Activated CD4-positive, alpha-beta T cell treated with anti-CD3 and anti-CD28 coated beads for 36 hours (primary cell): ENCODE measurements around the gene AMMECR1. TPM values are rescaled to one million over a fixed set of nuclear protein-coding genes. Genes with fewer than 3 reads are reported as not detected.
"Not testable (repeated sequence)": the region's sequence is repeated elsewhere in the genome, so short reads cannot be mapped to it uniquely, and the experiment has no call there.

Experiments used
- ATAC-seq: fragments of 200-7000 bp; cut with Tn5 transposase; one replicate; pipeline ENCODE4 v1.10.0; 2021; ENCODE audit warnings: mild to moderate bottlenecking, moderate library complexity
- CTCF ChIA-PET: fragments of 350-600 bp; sonication (Branson Sonifier 250); formaldehyde crosslinking; loops from one replicate; lab custom pipeline; 2021; ENCODE audit warnings: antibody characterized with exemption; lab: Charles Lee
- POLR2A ChIA-PET: fragments of 350-600 bp; sonication (Branson Sonifier 250); formaldehyde crosslinking; loops from one replicate; lab custom pipeline; 2021; ENCODE audit warnings: antibody characterized with exemption, inconsistent platforms; lab: Charles Lee
- DNase-seq: peaks from one replicate; pipeline ENCODE4 v3.0.0-alpha.2; 2020
- H3K27ac Mint-ChIP-seq: one replicate; pipeline ENCODE4 v1.8.0; 2021; ENCODE audit warnings: mixed read lengths
- H3K27me3 Mint-ChIP-seq: one replicate; pipeline ENCODE4 v1.8.0; 2021; ENCODE audit warnings: mixed read lengths
- H3K36me3 Mint-ChIP-seq: one replicate; pipeline ENCODE4 v1.8.0; 2021; ENCODE audit warnings: low read depth, mixed read lengths
- H3K4me1 Mint-ChIP-seq: one replicate; pipeline ENCODE4 v1.8.0; 2021; ENCODE audit warnings: mixed read lengths
- H3K4me3 Mint-ChIP-seq: one replicate; pipeline ENCODE4 v1.8.0; 2021; ENCODE audit warnings: mild to moderate bottlenecking, moderate library complexity, mixed read lengths
- H3K9me3 Mint-ChIP-seq: one replicate; pipeline ENCODE4 v1.8.0; 2021; ENCODE audit warnings: low read depth, mixed read lengths
- intact Hi-C, 2 experiments: fragments of 100-400 bp; cut with DNase I in 1 of 2; cut with micrococcal nuclease in 1 of 2; formaldehyde crosslinking; loops; one replicate each; pipeline versions ENCODE4 v1.14.2 to v1.15.1; 2022 to 2024; cut with DNase I, micrococcal nuclease
- total RNA-seq, 2 experiments: library from RNA; stranded (reverse); gene quantifications; one replicate each; pipeline ENCODE4 v1.2.3, GENCODE V29; 2021

The AMMECR1 gene
- total RNA-seq, result 1 to 10 TPM; 6.9 to 7.6 TPM

GRCh38 chrX:110317820-110318663 lies at the start of gene AMMECR1:
AMMECR1 (minus strand) TSS chrX:110318085; CDS start chrX:110318071, 14 bp downstream.
- Mint-ChIP-seq H3K4me1 (peaks cover 22% of the 10 kb centered on the region), H3K27ac (peak within 1 kb of the TSS; percentile 97), H3K9me3 (no peaks in the 10 kb centered on the region), H3K4me3 (peak within 1 kb of the TSS; percentile 88), H3K27me3 (no peaks in the 10 kb centered on the region), H3K36me3 (no peaks in the 10 kb centered on the region)
- ChIA-PET CTCF (interaction anchor here (0.7 to 1.2 kb wide), 3 partner anchors 89 to 926 kb away, joined by 3 to 4 read pairs (median 4); no protein-coding TSS in a partner anchor), POLR2A (interaction anchor here (1.3 kb wide), 1 partner anchor 13 kb away, joined by 3 read pairs; no protein-coding TSS in a partner anchor)
- peak; percentile 79 for ATAC-seq
- DNase-seq, result peak; percentile 87
- intact Hi-C loops, result loop anchor here (1.0 to 10.0 kb wide), 10 partner anchors 23 to 781 kb away; partner anchors contain the start of gene TMEM164 (in 1 of the 2)

- no peak for ATAC-seq
- CTCF ChIA-PET, result no interaction called here
- no peak overlapping the region for H3K27ac Mint-ChIP-seq
These were observed 45.4 kb upstream of the AMMECR1 start for GRCh38 chrX:110363244-110363643.

GRCh38 chrX:110359273-110359672 lies 41.4 kb upstream of the AMMECR1 start:
- Mint-ChIP-seq H3K4me3 (no peak overlapping the region), H3K27me3 (no peaks in the 10 kb centered on the region), H3K27ac (no peak overlapping the region), H3K9me3 (no peaks in the 10 kb centered on the region), H3K36me3 (no peaks in the 10 kb centered on the region), H3K4me1 (no peaks in the 10 kb centered on the region)
- ChIA-PET POLR2A (no interaction called here), CTCF (no interaction called here)
- intact Hi-C loops, result no loop called here
- DNase-seq, result no peak
- ATAC-seq, result no peak

More at GRCh38 chrX:110363244-110363643, 45.4 kb upstream of the AMMECR1 start:
- H3K36me3 Mint-ChIP-seq, result no peaks in the 10 kb centered on the region
- no peaks in the 10 kb centered on the region for H3K9me3 Mint-ChIP-seq
- POLR2A ChIA-PET, result no interaction called here
- no peaks in the 10 kb centered on the region for H3K4me1 Mint-ChIP-seq
- H3K4me3 Mint-ChIP-seq, result no peak overlapping the region
- intact Hi-C loops, result no loop called here
- no peak for DNase-seq
- no peaks in the 10 kb centered on the region for H3K27me3 Mint-ChIP-seq

- no peak for DNase-seq
These were observed 40.7 kb upstream of the AMMECR1 start, which contains the start of gene RTL9 for GRCh38 chrX:110358548-110358947. RTL9 (plus strand) TSS chrX:110358848; CDS start chrX:110450618, 91,770 bp downstream.

DNA sequence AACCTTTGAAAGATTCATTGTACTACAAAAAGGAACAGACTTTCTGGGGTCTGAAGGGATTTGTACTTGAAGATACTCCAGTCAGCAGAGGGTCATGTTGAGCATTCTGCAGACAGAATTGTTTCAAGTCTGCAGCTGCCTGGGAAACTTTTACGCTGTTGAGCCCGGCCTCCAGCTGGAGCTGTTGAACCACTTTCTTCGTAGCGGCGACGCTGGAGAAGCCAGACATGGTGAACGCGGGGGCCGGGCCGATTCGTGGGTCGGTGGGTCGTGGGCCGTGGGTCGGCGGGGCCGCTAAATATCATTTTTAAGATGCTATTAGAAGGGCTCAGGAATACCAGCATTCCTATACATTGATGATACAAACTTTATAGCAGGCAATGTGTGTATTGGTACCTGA lies 28.8 kb upstream of the AMMECR1 start:
- ChIA-PET POLR2A (no interaction called here), CTCF (interaction anchor here (1.0 kb wide), 1 partner anchor 66 kb away, joined by 3 read pairs; no protein-coding TSS in a partner anchor)
- no peak for DNase-seq
- ATAC-seq, result no peak
- H3K27me3 Mint-ChIP-seq, result no peaks in the 10 kb centered on the region
- intact Hi-C loops, result no loop called here
- H3K9me3 Mint-ChIP-seq, result no peaks in the 10 kb centered on the region
- H3K4me1 Mint-ChIP-seq, result no peaks in the 10 kb centered on the region
- no peak overlapping the region for H3K4me3 Mint-ChIP-seq
- no peaks in the 10 kb centered on the region for H3K36me3 Mint-ChIP-seq
- H3K27ac Mint-ChIP-seq, result no peak overlapping the region

More at GRCh38 chrX:110358548-110358947, 40.7 kb upstream of the AMMECR1 start, which contains the start of gene RTL9:
- Mint-ChIP-seq H3K36me3 (no peaks in the 10 kb centered on the region), H3K27me3 (no peaks in the 10 kb centered on the region), H3K4me3 (no peak within 1 kb of the TSS), H3K4me1 (no peaks in the 10 kb centered on the region), H3K9me3 (no peaks in the 10 kb centered on the region), H3K27ac (no peak within 1 kb of the TSS)
- ATAC-seq, result no peak
- intact Hi-C loops, result no loop called here
- ChIA-PET POLR2A (no interaction called here), CTCF (interaction anchor here (0.8 kb wide), 1 partner anchor 52 kb away, joined by 3 read pairs; no protein-coding TSS in a partner anchor)

GRCh38 chrX:110341189-110342035 lies 23.5 kb upstream of the AMMECR1 start:
- CTCF ChIA-PET, result no interaction called here
- H3K27me3 Mint-ChIP-seq, result no peaks in the 10 kb centered on the region
- H3K4me1 Mint-ChIP-seq, result peaks cover 1% of the 10 kb centered on the region
- peak overlapping the region; percentile 70 for H3K27ac Mint-ChIP-seq
- no peak for DNase-seq
- POLR2A ChIA-PET, result no interaction called here
- H3K9me3 Mint-ChIP-seq, result no peaks in the 10 kb centered on the region
- no peaks in the 10 kb centered on the region for H3K36me3 Mint-ChIP-seq
- intact Hi-C loops, result loop anchor here in 1 of 2 experiments (2.0 kb wide), 1 partner anchor 23 kb away; the partner anchor contains the start of gene AMMECR1
- ATAC-seq, result peak; percentile 90
- H3K4me3 Mint-ChIP-seq, result no peak overlapping the region

DNA sequence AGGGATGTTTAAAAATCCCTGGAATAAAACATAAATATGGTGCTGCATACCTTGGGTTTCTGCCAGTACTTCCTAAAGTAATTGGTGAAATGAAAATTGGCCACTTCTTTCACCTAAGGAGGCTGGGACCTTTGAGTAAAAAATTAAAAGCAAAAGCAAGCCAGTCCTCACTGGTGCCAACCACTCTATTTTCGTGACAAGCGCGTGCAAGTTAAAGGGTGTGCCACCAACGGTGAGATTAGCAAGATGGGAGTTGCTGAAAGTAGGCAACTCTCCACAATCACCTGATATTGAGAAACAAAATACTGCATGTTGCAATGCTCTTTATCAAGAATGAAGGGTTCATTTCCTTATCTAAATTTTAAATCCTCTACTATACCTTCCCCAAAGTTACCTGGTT lies 21.1 kb upstream of the AMMECR1 start:
- no peak overlapping the region for H3K27ac Mint-ChIP-seq
- H3K4me3 Mint-ChIP-seq, result no peak overlapping the region
- peaks cover 1% of the 10 kb centered on the region for H3K4me1 Mint-ChIP-seq
- ChIA-PET CTCF (no interaction called here), POLR2A (no interaction called here)
- DNase-seq, result no peak
- no peaks in the 10 kb centered on the region for H3K27me3 Mint-ChIP-seq
- H3K9me3 Mint-ChIP-seq, result no peaks in the 10 kb centered on the region
- H3K36me3 Mint-ChIP-seq, result no peaks in the 10 kb centered on the region
- intact Hi-C loops, result no loop called here
- ATAC-seq, result no peak

DNA sequence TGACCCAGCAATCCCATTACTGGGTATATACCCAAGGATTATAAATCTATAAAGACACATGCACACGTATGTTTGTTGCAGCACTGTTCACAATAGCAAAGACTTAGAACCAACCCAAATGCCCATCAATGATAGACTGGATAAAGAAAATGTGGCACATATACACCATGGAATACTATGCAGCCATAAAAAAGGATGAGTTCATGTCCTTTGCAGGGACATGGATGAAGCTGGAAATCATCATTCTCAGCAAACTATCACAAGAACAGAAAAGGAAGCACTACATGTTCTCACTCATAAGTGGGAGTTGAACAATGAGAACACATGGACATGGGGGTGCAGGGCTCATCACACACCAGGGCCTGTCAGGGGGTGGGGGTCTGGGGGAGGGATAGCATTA lies 15.6 kb upstream of the AMMECR1 start:
- H3K4me3 Mint-ChIP-seq, H3K27ac Mint-ChIP-seq, intact Hi-C loops, DNase-seq, H3K9me3 Mint-ChIP-seq, CTCF ChIA-PET, H3K27me3 Mint-ChIP-seq, ATAC-seq, POLR2A ChIA-PET, H3K4me1 Mint-ChIP-seq, H3K36me3 Mint-ChIP-seq: not testable (repeated sequence)

DNA sequence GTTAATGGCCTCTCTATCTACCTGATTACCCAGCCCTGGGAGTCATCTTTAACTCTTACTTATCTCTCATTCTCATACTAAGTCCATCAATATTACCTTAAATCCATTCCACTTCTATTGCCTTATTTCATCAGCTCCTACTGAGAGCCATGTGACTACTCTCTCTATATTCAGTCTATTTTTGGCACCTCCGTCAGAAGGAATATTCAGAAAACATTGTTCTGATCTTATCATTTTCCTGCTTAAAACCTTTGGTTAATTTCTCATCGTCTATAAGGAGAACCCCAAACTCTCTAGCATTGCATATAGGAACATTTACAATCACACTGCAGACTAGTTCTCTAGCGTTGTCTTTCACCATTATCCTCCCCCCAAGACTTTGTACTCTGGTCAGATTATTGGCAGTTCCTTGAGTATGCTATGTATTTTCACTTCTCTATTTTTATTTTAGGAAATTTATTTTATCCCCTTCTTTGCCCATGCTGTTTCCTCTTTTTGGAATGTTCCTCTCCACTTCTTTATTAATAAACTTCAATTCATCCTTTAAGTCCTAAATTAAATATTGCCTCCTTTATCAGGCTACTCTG lies 13.7 kb upstream of the AMMECR1 start:
- no peak overlapping the region for H3K27ac Mint-ChIP-seq
- DNase-seq, result no peak
- H3K36me3 Mint-ChIP-seq, result no peaks in the 10 kb centered on the region
- peaks cover 4% of the 10 kb centered on the region for H3K27me3 Mint-ChIP-seq
- intact Hi-C loops, result no loop called here
- no peak for ATAC-seq
- H3K9me3 Mint-ChIP-seq, result no peaks in the 10 kb centered on the region
- CTCF ChIA-PET, result no interaction called here
- H3K4me1 Mint-ChIP-seq, result no peaks in the 10 kb centered on the region
- no peak overlapping the region for H3K4me3 Mint-ChIP-seq
- POLR2A ChIA-PET, result no interaction called here

- ATAC-seq, H3K27me3 Mint-ChIP-seq, H3K4me1 Mint-ChIP-seq, H3K36me3 Mint-ChIP-seq, POLR2A ChIA-PET, DNase-seq, intact Hi-C loops, H3K27ac Mint-ChIP-seq, H3K9me3 Mint-ChIP-seq, H3K4me3 Mint-ChIP-seq: not testable (repeated sequence)
- CTCF ChIA-PET, result interaction anchor here (1.8 kb wide), 1 partner anchor 12 kb away, joined by 3 read pairs; no protein-coding TSS in a partner anchor
These were observed 10.7 kb upstream of the AMMECR1 start for GRCh38 chrX:110328613-110329012.

- Mint-ChIP-seq H3K27me3 (no peaks in the 10 kb centered on the region), H3K4me1 (no peaks in the 10 kb centered on the region), H3K4me3 (no peak overlapping the region), H3K9me3 (no peaks in the 10 kb centered on the region), H3K36me3 (no peaks in the 10 kb centered on the region), H3K27ac (no peak overlapping the region)
- intact Hi-C loops, result no loop called here
- POLR2A ChIA-PET, result no interaction called here
- ATAC-seq (no peak), DNase-seq (no peak)
- CTCF ChIA-PET, result no interaction called here
These were observed 9.5 kb upstream of the AMMECR1 start for GRCh38 chrX:110327336-110327735.
